ENCODE results near the gene BAIAP2.

The BAIAP2 gene

DNA sequence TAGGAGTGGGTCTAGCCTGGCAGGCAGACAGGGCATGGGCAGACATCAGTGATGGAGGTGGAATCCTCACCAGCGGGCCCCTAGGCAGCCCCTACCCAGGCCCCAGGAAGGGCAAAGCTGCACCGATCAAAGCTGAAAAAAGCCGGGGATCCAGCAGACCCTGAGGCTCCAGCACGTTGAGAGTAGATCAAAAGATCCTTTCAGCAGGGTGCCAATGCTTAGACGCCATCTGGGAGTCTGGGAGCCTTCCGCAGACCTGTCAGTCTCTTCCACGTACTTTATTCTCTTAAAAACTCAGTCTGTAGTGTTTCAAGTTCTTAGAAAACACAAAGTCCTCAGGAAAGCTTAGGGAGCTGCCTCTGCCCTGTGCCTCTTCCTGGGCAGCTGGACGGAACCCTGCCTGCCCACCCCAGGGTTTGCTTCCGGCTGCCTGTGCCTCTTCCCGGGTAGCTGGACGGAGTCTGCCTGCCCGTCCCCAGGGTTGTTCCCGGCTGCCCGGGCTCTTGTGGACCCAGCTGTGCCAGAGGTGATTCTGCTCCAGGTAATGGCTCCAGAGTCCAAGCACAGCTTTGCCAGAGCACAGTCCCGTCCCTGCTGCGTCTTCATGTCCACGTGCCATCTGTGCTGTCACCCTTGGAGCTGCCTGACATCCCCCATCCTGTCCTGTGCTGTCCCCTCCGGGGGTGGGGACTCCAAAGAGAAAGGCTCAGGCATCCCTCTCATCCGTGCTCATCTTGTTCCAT is 79.6 kb downstream of the BAIAP2 start:
- no peak for DNase-seq

DNA sequence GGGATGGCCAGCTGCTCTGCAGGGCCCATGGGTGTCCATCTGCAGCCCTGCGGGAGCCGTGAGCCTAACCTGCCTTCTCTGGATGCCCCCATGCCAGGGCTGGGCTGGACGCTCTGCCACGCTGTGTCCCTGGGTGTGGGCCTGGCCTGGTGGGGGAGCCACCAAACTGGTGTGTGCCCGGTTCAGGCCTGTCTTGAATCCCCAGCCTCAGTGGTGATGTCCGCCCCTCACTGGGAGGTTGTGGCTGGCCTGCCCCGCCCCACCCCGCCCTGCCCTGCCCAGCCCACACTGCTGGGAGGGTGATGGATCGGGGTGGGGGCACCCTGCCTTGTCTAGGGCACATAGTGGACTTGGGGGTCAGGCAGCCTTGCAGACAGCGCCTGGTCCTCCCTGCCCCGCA is 80.3 kb downstream of the BAIAP2 start:
- no peak for DNase-seq

DNA sequence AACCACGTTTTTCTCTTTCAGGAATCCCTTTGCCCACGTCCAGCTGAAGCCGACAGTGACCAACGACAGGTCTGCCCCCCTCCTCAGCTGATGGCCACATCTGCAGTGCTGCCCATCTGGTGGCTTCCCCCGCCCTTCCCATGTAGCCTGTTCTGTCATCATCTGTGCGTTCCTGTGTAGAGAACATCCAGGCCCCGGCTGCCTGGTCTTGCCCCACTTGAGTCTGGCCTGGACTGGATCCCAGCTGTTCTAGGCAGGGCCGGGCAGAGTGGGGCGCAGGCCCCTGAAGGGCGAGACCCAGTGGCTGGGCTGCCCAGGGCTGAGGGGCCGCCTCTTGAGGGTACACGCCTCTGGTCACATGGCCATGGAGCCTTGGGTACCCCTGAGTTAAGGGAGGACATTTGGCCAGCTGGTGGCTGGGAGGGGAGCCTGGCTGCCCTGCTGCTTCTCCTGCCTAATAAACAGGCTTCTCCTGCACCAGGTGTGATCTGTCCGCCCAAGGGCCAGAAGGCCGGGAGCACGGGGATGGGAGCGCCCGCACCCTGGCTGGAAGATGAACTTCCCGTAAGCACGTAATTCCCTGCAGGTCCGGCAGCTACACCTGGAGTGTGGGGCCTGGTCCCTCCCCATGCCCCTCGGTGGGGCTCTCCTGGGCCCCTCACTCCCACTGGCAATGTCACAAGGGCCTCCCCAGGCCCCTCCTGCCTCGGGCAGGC is 81.0 kb downstream of the BAIAP2 start:
- no peak for DNase-seq

DNA sequence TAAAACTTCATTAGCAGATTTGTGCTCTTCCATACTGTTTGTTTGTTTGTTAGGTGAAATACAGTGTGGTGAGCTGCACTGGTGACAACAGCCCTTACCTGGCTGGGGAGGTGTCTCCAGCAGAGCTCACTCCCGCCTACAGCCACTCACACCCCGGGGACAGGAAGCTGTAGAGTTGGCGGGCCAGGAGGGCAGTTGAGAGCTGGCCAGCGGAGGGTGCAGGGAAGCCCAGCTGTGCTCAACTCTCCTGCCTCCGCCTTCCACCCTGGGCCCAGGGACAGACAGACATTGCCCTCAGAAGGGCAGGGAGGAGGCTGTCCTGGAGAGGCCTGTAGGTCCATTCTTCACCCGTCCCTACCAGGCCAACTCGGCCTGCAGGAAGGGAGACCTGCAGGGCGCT is 81.8 kb downstream of the BAIAP2 start:
- no peak for DNase-seq

- no peak for DNase-seq
These were observed 82.8 kb downstream of the BAIAP2 start for GRCh38 chr17:81117672-81118198.

- no peak for DNase-seq
These were observed 83.6 kb downstream of the BAIAP2 start for GRCh38 chr17:81118308-81119221.

- DNase-seq: no peak
These were observed 84.5 kb downstream of the BAIAP2 start for GRCh38 chr17:81119223-81120148.

DNA sequence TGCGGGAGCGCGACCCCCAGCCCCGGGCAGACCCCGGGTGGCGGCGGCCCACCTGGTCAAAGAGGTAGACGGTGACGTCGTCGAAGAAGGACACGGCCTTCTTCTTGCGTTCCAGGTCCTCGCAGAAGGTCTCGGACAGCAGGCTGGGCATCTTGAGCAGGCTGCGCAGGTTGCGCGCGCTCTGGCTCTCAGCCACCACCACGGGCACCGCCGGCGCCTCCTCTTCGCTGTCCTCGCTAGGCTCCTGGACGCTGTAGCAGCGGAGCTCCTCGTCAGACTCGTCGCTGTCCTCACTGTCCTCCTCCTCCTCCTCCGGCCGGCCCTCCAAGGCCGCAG is 85.2 kb downstream of the BAIAP2 start:
- no peak for DNase-seq

DNA sequence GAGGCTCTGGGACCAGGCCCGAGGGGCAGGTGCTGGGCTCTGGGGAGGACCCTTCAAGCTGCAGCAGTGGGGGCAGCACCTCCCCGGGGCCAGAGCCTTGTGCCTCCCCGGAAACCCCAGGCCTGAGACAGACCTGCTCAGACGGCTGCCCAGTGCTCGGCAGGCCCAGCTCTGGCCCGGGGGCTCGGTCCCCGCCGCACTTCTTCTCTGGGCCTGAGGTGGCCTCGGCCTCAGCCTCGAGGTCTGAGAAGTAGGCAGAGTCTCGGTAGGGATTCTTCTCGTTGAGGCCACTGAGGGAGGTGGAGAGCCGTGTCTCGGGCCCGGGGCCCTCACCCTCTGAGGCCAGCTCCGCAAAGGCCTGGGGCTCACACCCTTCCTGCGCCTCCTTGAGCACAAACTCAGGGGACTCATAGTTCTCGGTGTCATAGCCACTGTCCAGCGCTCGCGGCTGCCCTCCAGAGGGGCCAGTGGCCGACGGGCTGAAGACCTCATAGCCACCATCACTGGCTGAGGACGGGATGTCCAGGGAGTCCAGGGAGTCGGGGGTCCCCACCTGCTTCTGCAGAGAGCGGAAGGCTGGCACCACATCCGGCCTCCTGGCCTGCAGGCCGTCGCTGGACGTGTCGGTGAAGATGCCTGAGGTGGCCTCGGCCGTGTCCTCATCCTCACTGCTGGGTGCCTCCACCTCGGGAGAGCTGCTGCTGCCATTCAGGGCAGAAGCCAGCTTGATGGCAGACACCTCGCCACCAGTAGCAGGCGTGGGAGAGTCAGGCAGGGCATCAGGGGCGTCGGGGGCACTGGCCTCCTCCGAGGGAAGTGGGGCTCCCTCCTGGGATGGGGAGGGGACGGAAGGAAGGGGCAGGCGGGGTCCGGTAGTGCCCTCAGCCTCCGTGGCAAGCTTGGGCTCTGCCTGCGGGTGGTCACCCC is 86.0 kb downstream of the BAIAP2 start:
- no peak for DNase-seq

DNA sequence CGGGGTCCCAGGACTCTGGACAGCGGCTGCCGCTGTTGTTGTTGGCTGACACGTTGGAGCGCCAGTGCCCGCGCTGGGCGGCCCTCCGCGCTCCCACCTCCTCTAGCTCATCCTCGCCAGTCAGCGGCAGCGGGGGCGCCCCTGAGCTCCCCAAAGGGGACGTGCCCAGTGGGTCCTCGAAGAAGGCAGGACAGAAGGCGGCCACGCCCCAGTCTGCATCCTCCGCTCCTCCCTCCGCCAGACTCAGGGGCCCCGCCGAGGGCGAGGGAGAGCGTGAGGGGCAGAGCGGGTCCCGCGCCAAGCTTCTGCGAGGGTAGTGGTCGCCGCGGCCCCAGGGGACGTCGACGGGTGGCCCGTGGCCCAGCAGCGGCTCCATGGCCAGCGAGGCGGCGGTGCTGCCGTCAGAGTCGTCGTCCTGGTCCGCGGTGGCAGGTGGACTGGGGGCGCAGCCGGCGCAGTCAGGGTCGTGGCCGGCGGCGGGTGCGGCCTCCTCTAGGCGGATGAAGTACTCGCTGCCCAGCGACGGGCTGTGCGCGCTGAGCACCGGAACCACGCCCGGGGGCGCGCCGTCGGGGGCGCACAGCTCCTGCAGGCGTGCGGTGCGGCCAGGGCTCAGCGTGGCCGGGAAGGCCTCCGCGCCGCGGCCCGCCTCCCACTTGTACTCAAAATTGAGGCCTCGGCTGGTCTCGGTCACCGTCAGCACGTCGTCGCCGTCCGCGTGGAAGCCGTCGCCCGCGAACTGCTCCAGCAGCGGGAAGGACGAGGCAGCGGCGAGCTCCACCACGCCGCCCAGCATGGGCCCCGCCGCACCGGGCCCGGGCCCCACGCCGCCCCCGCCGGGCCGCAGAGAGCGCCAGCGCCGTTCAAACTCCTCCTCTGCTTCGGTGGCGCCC is 87.1 kb downstream of the BAIAP2 start:
- no peak for DNase-seq

DNA sequence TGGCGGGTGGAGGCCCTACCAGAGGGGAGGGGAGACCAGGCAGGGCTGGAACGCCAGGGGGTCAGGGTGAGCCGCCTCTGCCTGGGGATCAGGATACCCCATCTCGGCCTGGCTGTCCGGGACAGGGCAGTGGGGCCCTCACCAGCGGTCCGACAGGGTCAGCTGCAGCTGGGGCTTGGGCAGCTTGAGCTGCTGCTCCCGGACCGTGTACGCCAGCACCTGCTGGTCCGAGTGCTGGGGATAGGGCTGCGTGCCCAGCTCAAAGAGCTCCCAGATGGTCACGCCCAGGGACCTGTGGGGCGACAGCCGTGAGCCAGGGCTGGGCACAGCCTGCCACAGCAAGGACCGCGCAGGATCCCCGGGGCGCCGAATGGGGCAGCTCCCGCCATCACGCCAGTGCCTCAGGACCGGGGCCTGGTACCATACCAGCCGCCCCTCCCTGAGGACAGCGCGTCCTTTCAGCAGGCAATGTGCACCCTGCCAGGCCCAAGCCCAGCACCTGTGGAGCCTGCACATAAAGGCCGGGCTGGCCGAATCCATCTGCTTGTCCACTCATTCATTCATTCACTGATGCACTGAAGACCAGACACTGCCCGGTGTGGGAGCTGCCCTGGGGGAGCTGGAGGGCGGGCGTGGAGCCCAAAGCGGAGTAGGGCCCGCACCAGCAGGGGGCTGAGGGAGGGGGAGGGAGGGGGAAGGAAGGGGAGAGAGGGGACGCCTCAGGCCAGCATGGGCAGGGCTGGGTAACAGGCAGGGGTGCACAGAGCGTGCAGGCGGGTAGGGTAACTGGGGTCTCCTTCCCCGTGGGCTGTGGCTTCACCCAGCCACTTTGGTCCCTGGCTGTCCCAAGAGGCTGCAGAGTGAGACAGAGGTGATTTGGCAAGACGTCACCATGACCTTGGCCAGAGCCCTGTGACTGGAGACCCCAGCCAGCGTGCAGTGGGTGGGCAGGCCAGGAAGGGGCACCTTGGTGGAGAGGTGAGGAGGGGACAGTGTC is 88.4 kb downstream of the BAIAP2 start:
- no peak for DNase-seq

DNA sequence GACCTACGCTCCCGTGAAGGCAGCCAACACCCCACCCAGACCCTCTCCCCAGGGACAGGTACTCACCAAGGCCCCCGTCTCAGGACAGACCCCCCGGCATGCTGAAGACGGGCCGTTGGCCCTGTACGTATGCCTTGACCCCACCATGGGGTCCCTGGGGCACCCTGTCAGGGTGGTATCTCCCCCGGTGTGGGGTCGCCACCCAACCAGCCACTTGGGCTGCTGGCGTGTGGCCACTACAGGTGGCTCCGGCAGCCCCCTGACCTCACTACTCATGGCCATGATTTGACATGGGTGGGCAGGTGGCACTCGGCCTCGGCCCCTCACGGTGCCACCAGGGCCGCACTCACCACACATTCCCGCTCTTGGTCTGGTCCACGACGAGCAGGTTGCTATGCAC is 89.4 kb downstream of the BAIAP2 start:
- DNase-seq: no peak

DNA sequence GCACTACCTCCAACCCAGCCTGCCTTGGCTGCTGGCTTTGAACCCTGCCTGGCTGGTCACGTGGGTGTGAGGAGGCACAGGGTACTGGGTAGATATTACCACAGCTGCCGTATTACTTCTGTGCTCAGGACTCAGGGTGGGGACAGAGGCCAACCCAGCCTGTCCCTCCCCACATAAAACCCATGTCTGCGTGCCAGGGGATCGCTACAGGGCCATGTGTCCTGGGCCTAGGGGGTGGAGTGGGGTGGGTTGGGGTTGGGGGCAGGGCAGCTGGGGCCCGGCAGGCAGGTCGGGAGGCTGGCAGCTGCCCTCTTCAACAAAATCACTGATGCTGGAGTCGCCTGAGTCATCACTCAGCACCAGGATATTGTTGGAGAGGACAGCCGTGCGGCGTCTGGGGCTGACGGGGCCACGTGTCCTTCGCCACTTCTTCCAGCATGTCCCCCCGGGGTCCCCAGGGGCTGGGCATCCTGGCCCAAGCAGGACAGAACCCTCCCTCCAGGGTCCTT is 90.7 kb downstream of the BAIAP2 start:
- DNase-seq: no peak

- DNase-seq: no peak
These were observed 91.6 kb downstream of the BAIAP2 start for GRCh38 chr17:81126281-81127132.

GRCh38 chr17:81127133-81127455 is 92.1 kb downstream of the BAIAP2 start:
- no peak for DNase-seq

DNA sequence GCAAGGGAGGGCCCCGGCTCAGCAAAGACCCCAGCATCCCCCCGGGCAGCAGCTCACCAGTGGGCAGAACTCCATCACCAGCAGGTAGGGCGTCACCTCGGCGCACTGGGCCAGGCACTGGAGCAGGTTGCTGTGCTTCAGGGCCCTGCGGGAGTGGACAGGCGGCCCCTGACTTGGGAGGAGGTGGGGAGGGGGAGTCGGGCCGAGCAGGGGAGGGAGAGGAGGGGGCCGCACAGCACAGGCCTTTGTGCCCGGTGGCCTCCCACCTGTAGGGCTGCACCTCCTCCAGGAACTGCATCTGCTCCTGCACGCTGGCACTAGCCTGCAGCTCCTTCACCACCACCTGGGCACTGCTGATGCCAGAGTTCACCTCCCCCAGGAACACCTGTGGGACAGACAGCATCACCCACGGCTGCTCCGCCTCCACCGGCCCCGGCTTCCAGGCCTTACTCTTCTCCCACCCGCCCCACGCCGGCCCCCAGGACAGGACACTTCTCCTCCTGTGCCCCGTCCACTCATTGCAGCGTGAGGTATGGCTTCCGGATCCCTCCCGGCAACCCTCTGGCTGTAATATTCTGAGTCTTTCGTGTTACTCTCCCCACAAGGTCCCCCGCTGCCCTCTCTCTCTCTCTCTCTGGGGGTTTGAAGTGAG is 92.7 kb downstream of the BAIAP2 start:
- DNase-seq: no peak

DNA sequence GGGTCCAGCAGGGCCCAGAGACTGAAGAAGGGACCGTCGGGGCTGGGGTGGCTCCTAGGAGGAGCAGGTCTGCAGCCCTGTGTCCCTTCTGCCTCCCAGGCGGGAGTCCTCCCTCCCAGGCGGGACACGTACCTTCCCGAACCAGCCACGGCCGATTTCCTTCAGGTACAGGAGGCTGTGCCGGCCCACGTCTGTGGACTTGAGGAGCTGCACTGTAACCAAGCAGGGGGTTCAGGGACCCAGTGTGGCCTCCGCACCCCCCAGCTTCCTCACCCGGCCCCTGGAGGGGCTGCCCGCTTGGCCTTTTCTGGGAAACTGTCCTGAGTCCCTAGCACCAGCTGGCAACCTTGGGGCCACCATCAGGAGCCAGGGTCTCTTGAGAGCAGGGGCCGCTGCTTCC is 93.4 kb downstream of the BAIAP2 start:
- no peak for DNase-seq

Measured in NCI-H1694 treated with DMSO at 0.1 percent for 48 hours (cell line).